Measurements from ENCODE around the gene MET.

The MET gene

DNA sequence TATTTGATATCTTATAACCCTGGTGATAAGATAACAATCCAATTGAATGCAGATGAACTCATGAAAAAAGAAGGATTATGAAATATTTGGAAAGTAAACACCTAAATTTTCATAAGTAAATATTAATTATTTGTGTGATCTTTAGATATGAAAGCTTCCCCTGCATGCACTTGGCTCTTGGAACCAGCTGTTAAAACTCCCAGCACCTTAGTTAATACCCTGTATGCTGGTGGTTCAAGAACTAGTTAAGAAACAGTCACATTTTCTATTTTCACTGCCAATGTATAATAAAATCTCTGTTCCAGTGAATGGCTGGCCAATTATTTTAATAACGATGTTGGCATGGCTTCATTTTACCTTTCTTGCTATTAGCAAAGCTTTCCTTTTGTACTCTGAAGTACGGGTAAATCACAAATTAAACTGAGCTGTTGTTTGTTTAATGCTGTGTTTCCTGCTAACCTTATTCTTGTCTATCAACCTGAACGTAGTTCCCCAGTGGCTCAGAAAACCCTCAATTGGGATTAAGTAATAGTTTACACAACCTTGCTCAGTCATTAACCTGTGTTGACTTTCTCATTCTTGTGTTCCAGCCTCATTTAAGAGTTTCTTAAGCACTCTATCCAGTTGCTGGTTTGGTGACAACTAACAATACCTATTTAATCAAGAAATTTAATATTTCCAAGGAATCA, 38.9 kb downstream of the MET start (continued):
- TF ChIP-seq SCRT1 (tag by site-specific recombination; IDR thresholded peaks at IDR 0.05; ENCODE audit: borderline replicate concordance), result no peak
- TF ChIP-seq, protein P1, sequence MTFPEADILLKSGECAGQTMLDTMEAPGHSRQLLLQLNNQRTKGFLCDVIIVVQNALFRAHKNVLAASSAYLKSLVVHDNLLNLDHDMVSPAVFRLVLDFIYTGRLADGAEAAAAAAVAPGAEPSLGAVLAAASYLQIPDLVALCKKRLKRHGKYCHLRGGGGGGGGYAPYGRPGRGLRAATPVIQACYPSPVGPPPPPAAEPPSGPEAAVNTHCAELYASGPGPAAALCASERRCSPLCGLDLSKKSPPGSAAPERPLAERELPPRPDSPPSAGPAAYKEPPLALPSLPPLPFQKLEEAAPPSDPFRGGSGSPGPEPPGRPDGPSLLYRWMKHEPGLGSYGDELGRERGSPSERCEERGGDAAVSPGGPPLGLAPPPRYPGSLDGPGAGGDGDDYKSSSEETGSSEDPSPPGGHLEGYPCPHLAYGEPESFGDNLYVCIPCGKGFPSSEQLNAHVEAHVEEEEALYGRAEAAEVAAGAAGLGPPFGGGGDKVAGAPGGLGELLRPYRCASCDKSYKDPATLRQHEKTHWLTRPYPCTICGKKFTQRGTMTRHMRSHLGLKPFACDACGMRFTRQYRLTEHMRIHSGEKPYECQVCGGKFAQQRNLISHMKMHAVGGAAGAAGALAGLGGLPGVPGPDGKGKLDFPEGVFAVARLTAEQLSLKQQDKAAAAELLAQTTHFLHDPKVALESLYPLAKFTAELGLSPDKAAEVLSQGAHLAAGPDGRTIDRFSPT (tag by site-specific recombination; IDR thresholded peaks at IDR 0.05), result no peak
- TF ChIP-seq ZNF623 (tag by site-specific recombination; IDR thresholded peaks at IDR 0.05), result no peak
- no peak for TF ChIP-seq ZNF707 (tag by site-specific recombination; IDR thresholded peaks at IDR 0.05)
- TF ChIP-seq ZNF501 (tag by site-specific recombination; IDR thresholded peaks at IDR 0.05), result no peak
- no peak for TF ChIP-seq ZNF658 (tag by site-specific recombination; IDR thresholded peaks at IDR 0.05)
- TF ChIP-seq, protein P2, sequence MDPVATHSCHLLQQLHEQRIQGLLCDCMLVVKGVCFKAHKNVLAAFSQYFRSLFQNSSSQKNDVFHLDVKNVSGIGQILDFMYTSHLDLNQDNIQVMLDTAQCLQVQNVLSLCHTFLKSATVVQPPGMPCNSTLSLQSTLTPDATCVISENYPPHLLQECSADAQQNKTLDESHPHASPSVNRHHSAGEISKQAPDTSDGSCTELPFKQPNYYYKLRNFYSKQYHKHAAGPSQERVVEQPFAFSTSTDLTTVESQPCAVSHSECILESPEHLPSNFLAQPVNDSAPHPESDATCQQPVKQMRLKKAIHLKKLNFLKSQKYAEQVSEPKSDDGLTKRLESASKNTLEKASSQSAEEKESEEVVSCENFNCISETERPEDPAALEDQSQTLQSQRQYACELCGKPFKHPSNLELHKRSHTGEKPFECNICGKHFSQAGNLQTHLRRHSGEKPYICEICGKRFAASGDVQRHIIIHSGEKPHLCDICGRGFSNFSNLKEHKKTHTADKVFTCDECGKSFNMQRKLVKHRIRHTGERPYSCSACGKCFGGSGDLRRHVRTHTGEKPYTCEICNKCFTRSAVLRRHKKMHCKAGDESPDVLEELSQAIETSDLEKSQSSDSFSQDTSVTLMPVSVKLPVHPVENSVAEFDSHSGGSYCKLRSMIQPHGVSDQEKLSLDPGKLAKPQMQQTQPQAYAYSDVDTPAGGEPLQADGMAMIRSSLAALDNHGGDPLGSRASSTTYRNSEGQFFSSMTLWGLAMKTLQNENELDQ (tag by site-specific recombination; IDR thresholded peaks at IDR 0.05; ENCODE audit: low read depth), result no peak
- TF ChIP-seq, protein P3, sequence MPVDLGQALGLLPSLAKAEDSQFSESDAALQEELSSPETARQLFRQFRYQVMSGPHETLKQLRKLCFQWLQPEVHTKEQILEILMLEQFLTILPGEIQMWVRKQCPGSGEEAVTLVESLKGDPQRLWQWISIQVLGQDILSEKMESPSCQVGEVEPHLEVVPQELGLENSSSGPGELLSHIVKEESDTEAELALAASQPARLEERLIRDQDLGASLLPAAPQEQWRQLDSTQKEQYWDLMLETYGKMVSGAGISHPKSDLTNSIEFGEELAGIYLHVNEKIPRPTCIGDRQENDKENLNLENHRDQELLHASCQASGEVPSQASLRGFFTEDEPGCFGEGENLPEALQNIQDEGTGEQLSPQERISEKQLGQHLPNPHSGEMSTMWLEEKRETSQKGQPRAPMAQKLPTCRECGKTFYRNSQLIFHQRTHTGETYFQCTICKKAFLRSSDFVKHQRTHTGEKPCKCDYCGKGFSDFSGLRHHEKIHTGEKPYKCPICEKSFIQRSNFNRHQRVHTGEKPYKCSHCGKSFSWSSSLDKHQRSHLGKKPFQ (tag by site-specific recombination; IDR thresholded peaks at IDR 0.05), result no peak
- no peak for TF ChIP-seq ZNF473 (tag by site-specific recombination; IDR thresholded peaks at IDR 0.05)
- no peak for TF ChIP-seq ZNF660 (tag by site-specific recombination; IDR thresholded peaks at IDR 0.05)
- TF ChIP-seq ZNF239 (tag by site-specific recombination; IDR thresholded peaks at IDR 0.05), result no peak
- no peak for TF ChIP-seq ZNF521 (tag by site-specific recombination; IDR thresholded peaks at IDR 0.05)
- no peak for TF ChIP-seq KLF7 (tag by site-specific recombination; IDR thresholded peaks at IDR 0.05; ENCODE audit: borderline replicate concordance)
- TF ChIP-seq ZNF37A (tag by site-specific recombination; IDR thresholded peaks at IDR 0.05), result no peak
- no peak for TF ChIP-seq HOXC10 (CRISPR knock-in tag; IDR thresholded peaks at IDR 0.05)
- no peak for TF ChIP-seq ZNF571 (tag by site-specific recombination; IDR thresholded peaks at IDR 0.05)
- TF ChIP-seq, protein P4, sequence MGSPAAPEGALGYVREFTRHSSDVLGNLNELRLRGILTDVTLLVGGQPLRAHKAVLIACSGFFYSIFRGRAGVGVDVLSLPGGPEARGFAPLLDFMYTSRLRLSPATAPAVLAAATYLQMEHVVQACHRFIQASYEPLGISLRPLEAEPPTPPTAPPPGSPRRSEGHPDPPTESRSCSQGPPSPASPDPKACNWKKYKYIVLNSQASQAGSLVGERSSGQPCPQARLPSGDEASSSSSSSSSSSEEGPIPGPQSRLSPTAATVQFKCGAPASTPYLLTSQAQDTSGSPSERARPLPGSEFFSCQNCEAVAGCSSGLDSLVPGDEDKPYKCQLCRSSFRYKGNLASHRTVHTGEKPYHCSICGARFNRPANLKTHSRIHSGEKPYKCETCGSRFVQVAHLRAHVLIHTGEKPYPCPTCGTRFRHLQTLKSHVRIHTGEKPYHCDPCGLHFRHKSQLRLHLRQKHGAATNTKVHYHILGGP (tag by site-specific recombination; IDR thresholded peaks at IDR 0.05), result no peak
- TF ChIP-seq ZNF266 (tag by site-specific recombination; IDR thresholded peaks at IDR 0.05; ENCODE audit: low read depth), result no peak
- no peak for TF ChIP-seq SALL2 (tag by site-specific recombination; IDR thresholded peaks at IDR 0.05; ENCODE audit: borderline replicate concordance)
- TF ChIP-seq, protein P5, sequence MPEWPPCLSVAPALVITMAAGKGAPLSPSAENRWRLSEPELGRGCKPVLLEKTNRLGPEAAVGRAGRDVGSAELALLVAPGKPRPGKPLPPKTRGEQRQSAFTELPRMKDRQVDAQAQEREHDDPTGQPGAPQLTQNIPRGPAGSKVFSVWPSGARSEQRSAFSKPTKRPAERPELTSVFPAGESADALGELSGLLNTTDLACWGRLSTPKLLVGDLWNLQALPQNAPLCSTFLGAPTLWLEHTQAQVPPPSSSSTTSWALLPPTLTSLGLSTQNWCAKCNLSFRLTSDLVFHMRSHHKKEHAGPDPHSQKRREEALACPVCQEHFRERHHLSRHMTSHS (tag by site-specific recombination; IDR thresholded peaks at IDR 0.05), result no peak
- TF ChIP-seq ZNF510 (tag by site-specific recombination; IDR thresholded peaks at IDR 0.05; ENCODE audit: insufficient replicate concordance), result no peak
- TF ChIP-seq ZXDB (tag by site-specific recombination; IDR thresholded peaks at IDR 0.05), result 0 out of 2 replicates have a peak, but pooled peaks have one; percentile 20
- 0 out of 2 replicates have a peak, but pooled peaks have one; percentile 19 for TF ChIP-seq WT1 (tag by site-specific recombination; IDR thresholded peaks at IDR 0.05)
- TF ChIP-seq, protein P6, sequence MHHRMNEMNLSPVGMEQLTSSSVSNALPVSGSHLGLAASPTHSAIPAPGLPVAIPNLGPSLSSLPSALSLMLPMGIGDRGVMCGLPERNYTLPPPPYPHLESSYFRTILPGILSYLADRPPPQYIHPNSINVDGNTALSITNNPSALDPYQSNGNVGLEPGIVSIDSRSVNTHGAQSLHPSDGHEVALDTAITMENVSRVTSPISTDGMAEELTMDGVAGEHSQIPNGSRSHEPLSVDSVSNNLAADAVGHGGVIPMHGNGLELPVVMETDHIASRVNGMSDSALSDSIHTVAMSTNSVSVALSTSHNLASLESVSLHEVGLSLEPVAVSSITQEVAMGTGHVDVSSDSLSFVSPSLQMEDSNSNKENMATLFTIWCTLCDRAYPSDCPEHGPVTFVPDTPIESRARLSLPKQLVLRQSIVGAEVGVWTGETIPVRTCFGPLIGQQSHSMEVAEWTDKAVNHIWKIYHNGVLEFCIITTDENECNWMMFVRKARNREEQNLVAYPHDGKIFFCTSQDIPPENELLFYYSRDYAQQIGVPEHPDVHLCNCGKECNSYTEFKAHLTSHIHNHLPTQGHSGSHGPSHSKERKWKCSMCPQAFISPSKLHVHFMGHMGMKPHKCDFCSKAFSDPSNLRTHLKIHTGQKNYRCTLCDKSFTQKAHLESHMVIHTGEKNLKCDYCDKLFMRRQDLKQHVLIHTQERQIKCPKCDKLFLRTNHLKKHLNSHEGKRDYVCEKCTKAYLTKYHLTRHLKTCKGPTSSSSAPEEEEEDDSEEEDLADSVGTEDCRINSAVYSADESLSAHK (tag by site-specific recombination; IDR thresholded peaks at IDR 0.05), result peak; percentile 75; the same call in 1 of the 2 replicates
- TF ChIP-seq, protein P7, sequence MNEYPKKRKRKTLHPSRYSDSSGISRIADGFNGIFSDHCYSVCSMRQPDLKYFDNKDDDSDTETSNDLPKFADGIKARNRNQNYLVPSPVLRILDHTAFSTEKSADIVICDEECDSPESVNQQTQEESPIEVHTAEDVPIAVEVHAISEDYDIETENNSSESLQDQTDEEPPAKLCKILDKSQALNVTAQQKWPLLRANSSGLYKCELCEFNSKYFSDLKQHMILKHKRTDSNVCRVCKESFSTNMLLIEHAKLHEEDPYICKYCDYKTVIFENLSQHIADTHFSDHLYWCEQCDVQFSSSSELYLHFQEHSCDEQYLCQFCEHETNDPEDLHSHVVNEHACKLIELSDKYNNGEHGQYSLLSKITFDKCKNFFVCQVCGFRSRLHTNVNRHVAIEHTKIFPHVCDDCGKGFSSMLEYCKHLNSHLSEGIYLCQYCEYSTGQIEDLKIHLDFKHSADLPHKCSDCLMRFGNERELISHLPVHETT (tag by site-specific recombination; IDR thresholded peaks at IDR 0.05), result 0 out of 2 replicates have a peak, but pooled peaks have one; percentile 14
- TF ChIP-seq ZNF341 (tag by site-specific recombination; IDR thresholded peaks at IDR 0.05; ENCODE audit: low read depth), result no peak
- 0 out of 2 replicates have a peak, but pooled peaks have one; percentile 21 for TF ChIP-seq ZSCAN30 (tag by site-specific recombination; IDR thresholded peaks at IDR 0.05)
- TF ChIP-seq YY1 (tag by site-specific recombination; IDR thresholded peaks at IDR 0.05), result no peak

Measured in HEK293 (cell line).